Right atrium auricular region (tissue), 2 donors: ENCODE data around the gene REELD1. TPM values are rescaled to one million over a fixed set of nuclear protein-coding genes. Genes with fewer than 3 reads are reported as not detected.
A peak's percentile ranks its signal among the peaks of the same experiment; 100 is the strongest.

Source experiments
- DNase-seq: peaks from one replicate; pipeline ENCODE4 v3.0.0-alpha.2; 2019; ENCODE audit warnings: low spot score
- H3K27ac ChIP-seq, 2 donors: fragments of 200-600 bp; sonication (generic); 1 replicate in 1 of 2; 2 replicates in 1 of 2; pipeline ENCODE4 v1.5.1; 2016 to 2019
- H3K27me3 ChIP-seq, 2 donors: fragments of 200-600 bp; sonication (generic); one replicate each; pipeline versions ENCODE4 v1.5.1 to v1.6.0; 2017 to 2019
- H3K36me3 ChIP-seq: fragments of 200-600 bp; sonication (generic); one replicate; pipeline ENCODE4 v1.5.1; 2016
- H3K4me1 ChIP-seq, 2 donors: fragments of 200-600 bp; sonication (generic); one replicate each; pipeline versions ENCODE4 v1.5.1 to v1.6.0; 2017 to 2019
- H3K4me3 ChIP-seq, 2 donors: fragments of 200-600 bp; sonication (generic); 1 replicate in 1 of 2; 2 replicates in 1 of 2; pipeline ENCODE4 v1.5.1; 2017 to 2019; ENCODE audit warnings: mild to moderate bottlenecking in 1 of 2, moderate library complexity in 1 of 2
- H3K9me3 ChIP-seq, 2 donors: fragments of 200-600 bp; sonication (generic); one replicate each; pipeline ENCODE4 v1.5.1; 2019
- CTCF ChIP-seq, 2 donors: fragments of 200-600 bp; sonication (generic); IDR thresholded peaks; one replicate each; pipeline ENCODE4 v1.5.1; 2019; ENCODE audit warnings: antibody characterized with exemption in 2 of 2
- total RNA-seq, 2 donors: library from RNA; depleted of rRNA; stranded (reverse); fragments of >200 nt; gene quantifications; one replicate each; pipeline ENCODE4 v1.1.0, GENCODE V29; 2016

Gene REELD1
- total RNA-seq, 2 donors from 2014 or later: 0.71 TPM; not detected in 1

DNA sequence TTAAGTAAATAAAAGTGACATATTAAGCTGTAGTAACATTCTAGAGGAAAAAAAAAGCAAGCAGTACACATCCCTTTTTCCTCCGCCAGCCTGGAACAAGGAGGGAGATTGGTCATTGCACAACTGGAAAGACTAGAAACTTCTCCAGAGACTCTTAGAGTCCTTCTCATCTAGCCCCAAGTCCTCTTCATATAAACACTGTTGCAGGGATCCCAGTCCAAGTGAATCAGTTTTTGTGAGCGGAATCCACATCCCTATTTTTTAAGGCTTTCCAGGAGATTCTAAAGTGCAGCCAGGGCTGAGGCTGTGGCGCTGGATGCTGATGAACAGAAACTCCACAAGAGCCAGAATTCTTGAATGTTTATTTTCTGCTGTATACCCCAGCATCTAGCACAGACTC is 23.8 kb downstream of the REELD1 start:
- Histone ChIP-seq H3K27me3 (no peaks in the 10 kb centered on the region), H3K4me1 (peaks cover 0 to 44% of the 10 kb centered on the region in 2 donors), H3K36me3 (no peaks in the 10 kb centered on the region), H3K4me3 (no peak overlapping the region), H3K27ac (peak overlapping the region in 1 of 2 donors; percentile 18), H3K9me3 (no peaks in the 10 kb centered on the region)
- no peak for DNase-seq
- no peak for TF ChIP-seq CTCF (IDR thresholded peaks at IDR 0.05)

- H3K4me1 ChIP-seq: peaks cover 0 to 54% of the 10 kb centered on the region in 2 donors
Observed at GRCh38 chr4:146243141-146243882, 29.0 kb downstream of the REELD1 start.

DNA sequence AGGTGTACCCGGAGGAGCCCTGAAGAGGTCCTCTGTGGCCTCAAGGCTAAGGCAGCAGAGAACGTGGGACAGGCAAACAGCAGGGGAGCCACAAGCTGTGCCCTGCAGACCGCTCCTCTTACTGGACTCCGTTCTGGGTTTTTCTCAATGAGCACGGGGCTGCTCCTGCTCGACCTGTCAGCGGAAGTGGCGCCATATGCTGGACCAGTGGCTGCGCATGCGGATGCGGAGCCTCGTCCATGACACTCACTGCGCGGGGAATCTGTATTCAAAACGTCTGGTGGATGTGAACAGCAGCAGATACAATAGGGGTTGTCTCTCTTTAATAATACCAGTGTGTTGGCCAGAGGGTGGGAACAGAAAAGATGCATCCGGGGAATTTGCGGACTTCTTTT is 29.5 kb downstream of the REELD1 start:
- no peak overlapping the region for H3K27ac ChIP-seq
- TF ChIP-seq CTCF (IDR thresholded peaks at IDR 0.05): no peak
- no peaks in the 10 kb centered on the region for H3K36me3 ChIP-seq
- DNase-seq: no peak
- H3K4me3 ChIP-seq: no peak overlapping the region
- H3K4me1 ChIP-seq: peaks cover 0 to 48% of the 10 kb centered on the region in 2 donors
- no peaks in the 10 kb centered on the region for H3K9me3 ChIP-seq
- no peaks in the 10 kb centered on the region for H3K27me3 ChIP-seq

More at GRCh38 chr4:146243141-146243882, 29.0 kb downstream of the REELD1 start:
- Histone ChIP-seq H3K27ac (peak overlapping the region; percentile 19 to 76), H3K4me3 (no peak overlapping the region), H3K36me3 (no peaks in the 10 kb centered on the region), H3K9me3 (no peaks in the 10 kb centered on the region), H3K27me3 (no peaks in the 10 kb centered on the region)
- DNase-seq: no peak
- TF ChIP-seq CTCF (IDR thresholded peaks at IDR 0.05): peak; percentile 26 to 51

- Histone ChIP-seq H3K36me3 (no peaks in the 10 kb centered on the region), H3K4me3 (no peak overlapping the region), H3K4me1 (peaks cover 0 to 44% of the 10 kb centered on the region in 2 donors), H3K27ac (no peak overlapping the region), H3K27me3 (no peaks in the 10 kb centered on the region), H3K9me3 (no peaks in the 10 kb centered on the region)
- no peak for DNase-seq
- no peak for TF ChIP-seq CTCF (IDR thresholded peaks at IDR 0.05)
Observed at GRCh38 chr4:146244496-146244895, 30.2 kb downstream of the REELD1 start.

- Histone ChIP-seq H3K4me3 (no peak overlapping the region), H3K36me3 (no peaks in the 10 kb centered on the region), H3K9me3 (no peaks in the 10 kb centered on the region), H3K27me3 (no peaks in the 10 kb centered on the region), H3K4me1 (peaks cover 0 to 44% of the 10 kb centered on the region in 2 donors), H3K27ac (peak overlapping the region in 1 of 2 donors; percentile 44)
- DNase-seq: no peak
- no peak for TF ChIP-seq CTCF (IDR thresholded peaks at IDR 0.05)
Observed at GRCh38 chr4:146245246-146245645, 30.9 kb downstream of the REELD1 start.

- no peak overlapping the region for H3K4me3 ChIP-seq
- DNase-seq: no peak
- H3K27ac ChIP-seq: no peak overlapping the region
Observed at GRCh38 chr4:146245850-146246249, 31.5 kb downstream of the REELD1 start.

More at GRCh38 chr4:146245850-146246249, 31.5 kb downstream of the REELD1 start:
- Histone ChIP-seq H3K27me3 (no peaks in the 10 kb centered on the region), H3K9me3 (no peaks in the 10 kb centered on the region), H3K36me3 (no peaks in the 10 kb centered on the region), H3K4me1 (peaks cover 0 to 44% of the 10 kb centered on the region in 2 donors)
- TF ChIP-seq CTCF (IDR thresholded peaks at IDR 0.05): no peak
